GM12878 (cell line): Measurements from ENCODE around the gene LSM6. TPM values are rescaled to one million over a fixed set of nuclear protein-coding genes. Genes with fewer than 3 reads are reported as not detected.

Experiments
- ATAC-seq: fragments of 200-7000 bp; cut with Tn5 transposase; 3 replicates; pipeline ENCODE4 v1.9.1; 2020; ENCODE audit warnings: mild to moderate bottlenecking, moderate library complexity
- BruUV-seq: library from RNA; stranded (reverse); fragments of 400-500 nt; replicated peaks from 2 replicates; lab custom pipeline; 2021; lab: Mats Ljungman, UMichigan
- CTCF ChIA-PET: fragments of 300-600 bp; sonication (Branson Sonifier 250); formaldehyde crosslinking; extraction: SDS; loops from one replicate; lab custom pipeline; 2021; ENCODE audit warnings: inconsistent platforms; lab: Yijun Ruan, JAX
- POLR2A ChIA-PET: fragments of 350-600 bp; formaldehyde crosslinking; extraction: SDS; loops from one replicate; lab custom pipeline; 2021; ENCODE audit warnings: inconsistent platforms; lab: Charles Lee
- RAD21 ChIA-PET: fragments of 300-600 bp; sonication (Branson Sonifier 250); formaldehyde crosslinking; loops from one replicate; lab custom pipeline; 2023; ENCODE audit warnings: antibody characterized with exemption; ENCODE audit not compliant: unreplicated experiment; lab: Charles Lee
- SMC1A ChIA-PET: fragments of 300-600 bp; sonication (Branson Sonifier 250); formaldehyde crosslinking; loops from one replicate; lab custom pipeline; 2023; ENCODE audit not compliant: unreplicated experiment, uncharacterized antibody; lab: Charles Lee
- DNase-seq: peaks from one replicate; pipeline ENCODE4 v3.0.0-alpha.2; 2011; ENCODE audit warnings: low read depth, low spot score
- FAIRE-seq: peaks from 3 replicates; lab custom pipeline; 2011; peaks lifted over from hg19 to GRCh38; lab: Jason Lieb, UNC
- H2AFZ ChIP-seq: 2 replicates; pipeline ENCODE4 v1.6.0; 2011; ENCODE audit warnings: low read depth, low read length, control low read depth; ENCODE audit not compliant: control insufficient read depth
- H3K27ac ChIP-seq: 2 replicates; pipeline ENCODE4 v1.5.1; 2011; ENCODE audit warnings: control low read depth; ENCODE audit not compliant: control insufficient read depth, insufficient read depth
- H3K27me3 ChIP-seq, 2 experiments: replicated peaks in 1 of 2; 2 replicates each; pipeline versions ENCODE4 v1.6.0 to v1.6.1; 2011; ENCODE audit warnings: low read length in 1 of 2; ENCODE audit not compliant: control insufficient read depth in 2 of 2, insufficient read depth in 2 of 2
- H3K36me3 ChIP-seq, 2 experiments: 2 replicates each; pipeline ENCODE4 v1.5.1; 2011; ENCODE audit warnings: low read length in 1 of 2; ENCODE audit not compliant: control insufficient read depth in 2 of 2, insufficient read depth in 2 of 2
- H3K4me1 ChIP-seq: 2 replicates; pipeline ENCODE4 v1.6.1; 2011; ENCODE audit warnings: mild to moderate bottlenecking, low read length, moderate library complexity, mixed read lengths; ENCODE audit not compliant: control insufficient read depth, insufficient read depth
- H3K4me2 ChIP-seq: 2 replicates; pipeline ENCODE4 v1.6.0; 2011; ENCODE audit warnings: control low read depth; ENCODE audit not compliant: control insufficient read depth, insufficient read depth
- H3K4me3 ChIP-seq: fragments of 200-600 bp; sonication (generic); 2 replicates; pipeline ENCODE4 v1.5.1; 2016
- H3K79me2 ChIP-seq: 2 replicates; pipeline ENCODE4 v1.6.0; 2011; ENCODE audit warnings: low read length; ENCODE audit not compliant: control insufficient read depth, insufficient read depth
- H3K9ac ChIP-seq: 2 replicates; pipeline ENCODE4 v1.8.0; 2011; ENCODE audit warnings: low read length, control low read depth, mixed read lengths; ENCODE audit not compliant: control insufficient read depth, insufficient read depth
- H3K9me3 ChIP-seq: replicated peaks from 3 replicates; pipeline ENCODE4 v1.5.1; 2011; ENCODE audit warnings: mild to moderate bottlenecking, low read length; ENCODE audit not compliant: control insufficient read depth, insufficient read depth
- H4K20me1 ChIP-seq: 2 replicates; pipeline ENCODE4 v1.6.0; 2011; ENCODE audit not compliant: control insufficient read depth, insufficient read depth
- BACH1 ChIP-seq: fragments of 450-650 bp; IDR thresholded peaks from 2 replicates; pipeline ENCODE4 v1.6.1; 2017; ENCODE audit warnings: mild to moderate bottlenecking, borderline replicate concordance
- CREB1 ChIP-seq: IDR thresholded peaks from 2 replicates; pipeline ENCODE4 v1.6.1; 2012; ENCODE audit warnings: low read depth, mild to moderate bottlenecking, inconsistent platforms
- IKZF1 ChIP-seq: fragments of 450-650 bp; conservative IDR thresholded peaks from 2 replicates; pipeline ENCODE4 v1.6.1; 2017; ENCODE audit warnings: antibody characterized with exemption, mild to moderate bottlenecking
- IKZF2 ChIP-seq, 2 experiments: fragments of 450-650 bp; IDR thresholded peaks; 2 replicates each; pipeline ENCODE4 v1.6.1; 2017; ENCODE audit warnings: mild to moderate bottlenecking in 2 of 2, moderate library complexity in 2 of 2
- MAX ChIP-seq: IDR thresholded peaks from 2 replicates; pipeline ENCODE4 v1.6.1; 2012; ENCODE audit warnings: low read depth, low read length, improper control_type of control experiment
- MXI1 ChIP-seq: fragments of 150-350 bp; IDR thresholded peaks from 2 replicates; pipeline ENCODE4 v1.6.1; 2011; ENCODE audit warnings: low read depth, mild to moderate bottlenecking, inconsistent platforms, low read length, improper control_type of control experiment
- NRF1 ChIP-seq: conservative IDR thresholded peaks from 2 replicates; pipeline ENCODE4 v1.6.1; 2011; ENCODE audit warnings: mild to moderate bottlenecking, low read depth, low read length, improper control_type of control experiment
- POLR2A ChIP-seq: IDR thresholded peaks from 2 replicates; pipeline ENCODE4 v1.6.1; 2011; ENCODE audit warnings: low read depth, mild to moderate bottlenecking, low read length
- RELA ChIP-seq: fragments of 450-650 bp; IDR thresholded peaks from 2 replicates; pipeline ENCODE4 v1.8.0; 2014; ENCODE audit warnings: borderline replicate concordance; ENCODE audit not compliant: partially characterized antibody
- RELB ChIP-seq: fragments of 450-650 bp; IDR thresholded peaks from 2 replicates; pipeline ENCODE4 v1.6.1; 2017; ENCODE audit warnings: low read depth, mild to moderate bottlenecking, moderate library complexity
- REST ChIP-seq: IDR thresholded peaks from 2 replicates; pipeline ENCODE4 v1.6.1; 2012; ENCODE audit warnings: mild to moderate bottlenecking, low read depth, low read length
- TARDBP ChIP-seq: IDR thresholded peaks from 2 replicates; pipeline ENCODE4 v1.6.1; 2016; ENCODE audit warnings: borderline replicate concordance
- USF2 ChIP-seq: IDR thresholded peaks from 2 replicates; pipeline ENCODE4 v1.6.1; 2011; ENCODE audit warnings: low read depth, low read length, improper control_type of control experiment, borderline replicate concordance
- ZBTB11 ChIP-seq: fragments of 450-650 bp; formaldehyde crosslinking; IDR thresholded peaks from 2 replicates; pipeline ENCODE4 v1.5.0; 2022; ENCODE audit warnings: mild to moderate bottlenecking, missing genetic modification characterization
- ZNF384 ChIP-seq: IDR thresholded peaks from 2 replicates; pipeline ENCODE4 v1.6.1; 2012; ENCODE audit warnings: low read depth, mild to moderate bottlenecking, low read length, improper control_type of control experiment, borderline replicate concordance
- WGBS: methylation state at CpG from one replicate; pipeline ENCODE4 v1.1.6; 2016; ENCODE audit warnings: low lambda C conversion rate; ENCODE audit not compliant: insufficient replicate concordance, insufficient coverage; ENCODE audit errors: missing lambda C conversion rate; 5-methylcytosine and 5-hydroxymethylcytosine counted together
- in situ Hi-C: fragments of 300-500 bp; cut with MboI; formaldehyde crosslinking; loops from 9 replicates; pipeline ENCODE4 v1.14.3; 2018; ENCODE audit warnings: mixed read lengths
- intact Hi-C: fragments of 100-400 bp; cut with micrococcal nuclease; formaldehyde crosslinking; loops from one replicate; pipeline ENCODE4 v1.14.2; 2022; ENCODE audit not compliant: unreplicated experiment
- polyA plus RNA-seq, 11 experiments: library from polyadenylated mRNA; depleted of rRNA in 4 of 11; unstranded in 6 of 11; stranded (reverse) in 5 of 11; fragments of >200 nt; fragmentation: Nextera tagmentation in 4 of 11; fragmentation: Illumina TruSeq in 1 of 11; extraction: Ambion mirVana in 4 of 11; extraction: Trizol in 1 of 11; gene quantifications; 1 replicate in 1 of 11; 2 replicates in 10 of 11; pipeline versions ENCODE4 v1.2.1 to v1.2.3, GENCODE V29; 2011 to 2016; ENCODE audit warnings: inconsistent platforms in 2 of 11, missing spikeins in 2 of 11, low read depth in 1 of 11
- total RNA-seq, 4 experiments: library from RNA; depleted of rRNA in 3 of 4; stranded (reverse); fragments of >200 nt in 3 of 4; fragmentation: Illumina TruSeq in 1 of 4; extraction: Trizol in 1 of 4; gene quantifications; 2 replicates each; pipeline versions ENCODE4 v1.2.1 to v1.2.3, GENCODE V29; 2013 to 2021

The LSM6 gene
- total and polyA plus RNA-seq, 10 of the 15 experiments (the other 5 are each of a cell fraction or from before 2014, with no cell fraction given): 68.0 to 282 (median 229) TPM

GRCh38 chr4:146235654-146236177 is 60.2 kb downstream of the LSM6 start:
- BruUV-seq: no TSS peak

More at GRCh38 chr4:146235654-146236177, 60.2 kb downstream of the LSM6 start:
- Histone ChIP-seq H3K4me1 (no peaks in the 10 kb centered on the region), H4K20me1 (no peaks in the 10 kb centered on the region), H3K9ac (no peak overlapping the region), H3K4me3 (no peak overlapping the region), H3K9me3 (no peaks in the 10 kb centered on the region; the same call in 2 of the 3 replicates), H3K4me2 (no peak overlapping the region), H3K36me3 (no peaks in the 10 kb centered on the region), H2AFZ (no peak overlapping the region), H3K27me3 (no peaks in the 10 kb centered on the region), H3K79me2 (no peaks in the 10 kb centered on the region), H3K27ac (no peak overlapping the region)
- ATAC-seq (no peak), DNase-seq (no peak), FAIRE-seq (no peak)
- in situ Hi-C loops: loop anchor here (5.0 kb wide), 1 partner anchor 677 kb away; no protein-coding TSS in a partner anchor
- ChIA-PET POLR2A (no interaction called here), CTCF (interaction anchor here (2.3 kb wide), 1 partner anchor 140 kb away, joined by 7 read pairs; no protein-coding TSS in a partner anchor), RAD21 (no interaction called here), SMC1A (no interaction called here)
- TF ChIP-seq MXI1 (no peak), TARDBP (no peak), IKZF1 (no peak), CREB1 (no peak), BACH1 (no peak), RELA (no peak), IKZF2 (IDR thresholded peaks at IDR 0.05) (no peak), RELB (no peak), MAX (no peak), ZBTB11 (CRISPR knock-in tag) (no peak), ZNF384 (no peak), USF2 (no peak), POLR2A (no peak), NRF1 (no peak), REST (no peak)
- intact Hi-C loops: no loop called here
- 49% methylated on average over 8 of the region's 8 CpGs for WGBS
